ENCODE results near the gene POU2F2.

- TF ChIP-seq EP300 (IDR thresholded peaks at IDR 0.05; ENCODE audit: borderline replicate concordance in 1 of 2, control insufficient read depth in 1 of 2, low read depth in 2 of 2, low read length in 2 of 2), result no peak
- TF ChIP-seq PML (IDR thresholded peaks at IDR 0.05; ENCODE audit: low read length), result no peak
- TF ChIP-seq REST (IDR thresholded peaks at IDR 0.05; ENCODE audit: low read depth, low read length), result no peak
- TF ChIP-seq CTCF (IDR thresholded peaks at IDR 0.05 in 2 of 3, conservative IDR thresholded peaks at IDR 0.05 in 1 of 3; ENCODE audit: control insufficient read depth in 2 of 3, extremely low read depth in 1 of 3, insufficient read depth in 1 of 3, low read depth in 3 of 3, low read length in 3 of 3), result no peak
- no peak for TF ChIP-seq BRCA1 (IDR thresholded peaks at IDR 0.05; ENCODE audit: low read depth, low read length)
- no peak for TF ChIP-seq POLR2A (IDR thresholded peaks at IDR 0.05; ENCODE audit: low read depth, low read length)
- no peak for TF ChIP-seq ZBTB40 (IDR thresholded peaks at IDR 0.05; ENCODE audit: borderline replicate concordance)
- no peak for TF ChIP-seq ZNF274 (IDR thresholded peaks at IDR 0.05; ENCODE audit: insufficient read depth, insufficient read length)
- TF ChIP-seq ZBTB33 (IDR thresholded peaks at IDR 0.05), result no peak
- TF ChIP-seq POLR2AphosphoS5 (IDR thresholded peaks at IDR 0.05; ENCODE audit: low read length), result no peak
- no peak for TF ChIP-seq HDAC6 (IDR thresholded peaks at IDR 0.05; ENCODE audit: unreplicated experiment)
- TF ChIP-seq SMC3 (IDR thresholded peaks at IDR 0.05; ENCODE audit: borderline replicate concordance, low read length), result no peak
- no peak for TF ChIP-seq RELA (IDR thresholded peaks at IDR 0.05; ENCODE audit: borderline replicate concordance, partially characterized antibody)
These were observed 79.9 kb downstream of the POU2F2 start for GRCh38 chr19:42052241-42052863.

All from GM12878 (cell line).